SKM-1 treated with dmso at 0.1 percent for 144 hours (cell line): ENCODE data around the gene PATJ.
"Not testable (repeated sequence)": the region's sequence is repeated elsewhere in the genome, so short reads cannot be mapped to it uniquely, and the experiment has no call there.

Experiments used
- DNase-seq: peaks from one replicate; lab custom pipeline; 2025; ENCODE audit not compliant: unreplicated experiment; lab: John Stamatoyannopoulos, UW

PATJ gene

GRCh38 chr1:61816191-61816590, 73.9 kb downstream of the PATJ start:
- no peak for DNase-seq

GRCh38 chr1:61818992-61819391, 76.7 kb downstream of the PATJ start:
- no peak for DNase-seq

DNA sequence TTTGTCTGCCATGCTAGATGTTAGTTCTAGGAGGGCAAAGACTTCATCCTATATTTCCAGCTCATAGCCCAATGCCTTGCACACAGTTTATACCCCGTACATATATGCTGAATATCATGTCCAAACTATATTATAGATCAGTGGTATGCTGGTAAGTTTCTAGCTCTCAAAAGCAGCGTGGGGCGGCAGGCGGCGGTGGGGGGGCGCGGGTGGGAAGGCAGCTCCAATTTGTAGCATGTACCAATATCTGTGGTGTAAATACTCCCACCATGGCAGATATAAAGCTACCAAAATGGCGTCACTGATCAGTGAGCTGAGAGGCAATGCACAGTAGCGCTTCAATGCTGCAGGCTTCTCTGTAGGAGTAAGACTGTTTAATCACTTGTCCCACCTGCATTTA, 77.1 kb downstream of the PATJ start:
- no peak for DNase-seq

- no peak for DNase-seq
Observed at GRCh38 chr1:61825393-61825792, 83.1 kb downstream of the PATJ start.

GRCh38 chr1:61828805-61829204, 86.5 kb downstream of the PATJ start:
- peak; percentile 57 for DNase-seq

- no peak for DNase-seq
Observed at GRCh38 chr1:61836649-61837048, 94.4 kb downstream of the PATJ start.

DNA sequence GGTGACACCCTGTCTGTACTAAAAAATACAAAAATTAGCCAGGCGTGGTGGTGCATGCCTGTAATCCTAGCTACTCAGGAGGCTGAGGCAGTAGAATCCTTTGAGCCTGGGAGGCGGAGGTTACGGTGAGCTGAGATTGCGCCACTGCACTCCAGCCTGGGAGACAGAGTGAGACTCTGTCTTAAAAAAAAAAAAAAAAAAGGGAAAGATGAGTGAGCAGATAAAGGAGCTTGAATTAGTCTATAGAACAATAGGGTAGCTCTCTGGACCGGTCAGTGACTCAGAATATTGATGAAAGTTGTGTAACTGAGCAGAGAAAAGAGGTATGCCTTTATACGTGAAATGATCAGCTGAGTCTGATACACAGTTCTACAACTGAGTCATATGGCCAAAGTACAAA, 95.3 kb downstream of the PATJ start:
- DNase-seq, result not testable (repeated sequence)

DNA sequence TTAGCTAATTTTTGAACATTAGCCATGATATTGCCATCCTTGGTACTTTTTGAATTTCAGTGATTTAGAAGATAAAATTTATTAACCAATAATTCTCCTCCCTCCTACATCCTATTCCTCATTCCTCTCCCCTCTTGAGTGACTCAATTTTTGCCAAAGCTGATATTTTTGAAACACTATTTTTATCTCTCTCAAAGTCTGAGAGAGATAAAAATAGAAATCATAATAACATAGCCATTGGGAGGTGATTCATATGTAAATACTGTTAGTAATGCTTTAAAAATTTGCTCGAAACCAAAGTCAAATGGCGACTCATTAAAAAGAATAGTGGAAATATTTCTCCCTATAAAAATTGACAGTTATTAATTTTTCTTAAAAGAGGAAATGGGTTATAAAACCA, 97.4 kb downstream of the PATJ start:
- no peak for DNase-seq

DNA sequence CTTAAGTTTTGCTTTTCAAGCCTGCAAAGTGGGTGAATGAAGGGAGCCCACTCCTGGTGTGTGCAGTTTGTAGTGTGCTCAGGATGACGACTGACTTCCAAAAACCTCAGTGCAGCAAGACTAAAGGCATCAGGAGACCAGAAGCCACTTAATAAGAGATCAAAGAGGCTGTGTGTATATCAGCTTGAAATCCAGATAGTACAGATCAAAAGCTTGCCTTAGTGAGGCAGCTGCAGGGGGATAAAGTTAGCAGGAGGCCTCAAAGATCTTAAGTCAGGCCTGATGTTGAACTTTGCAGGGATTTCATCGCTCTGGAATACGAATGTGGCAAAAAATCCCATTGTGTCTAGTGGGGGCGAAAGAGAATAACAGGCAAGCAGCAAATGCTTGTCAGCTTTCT, 99.8 kb downstream of the PATJ start:
- no peak for DNase-seq

GRCh38 chr1:61842863-61843514, 100.7 kb downstream of the PATJ start:
- DNase-seq, result no peak

DNA sequence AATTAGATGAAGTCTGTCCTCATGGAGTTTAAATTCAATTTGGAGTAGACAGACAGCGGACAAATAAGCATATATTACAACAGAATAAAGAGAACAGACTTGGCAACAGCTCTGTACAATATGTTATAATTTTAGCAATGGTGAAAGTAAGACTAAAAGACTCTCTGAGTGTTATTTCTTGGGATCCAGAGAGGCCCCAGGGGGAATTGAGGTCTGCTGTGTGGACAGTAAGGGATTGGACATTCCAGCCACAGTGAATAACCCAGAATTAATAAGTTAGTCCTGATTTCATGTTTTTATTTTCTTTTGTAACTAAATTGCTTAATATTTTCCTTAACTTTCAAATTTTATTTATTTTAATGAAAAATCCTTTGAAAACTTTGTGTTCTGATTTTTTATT, 101.7 kb downstream of the PATJ start:
- DNase-seq, result no peak

- DNase-seq, result not testable (repeated sequence)
Observed at GRCh38 chr1:61844664-61845063, 102.4 kb downstream of the PATJ start.

DNA sequence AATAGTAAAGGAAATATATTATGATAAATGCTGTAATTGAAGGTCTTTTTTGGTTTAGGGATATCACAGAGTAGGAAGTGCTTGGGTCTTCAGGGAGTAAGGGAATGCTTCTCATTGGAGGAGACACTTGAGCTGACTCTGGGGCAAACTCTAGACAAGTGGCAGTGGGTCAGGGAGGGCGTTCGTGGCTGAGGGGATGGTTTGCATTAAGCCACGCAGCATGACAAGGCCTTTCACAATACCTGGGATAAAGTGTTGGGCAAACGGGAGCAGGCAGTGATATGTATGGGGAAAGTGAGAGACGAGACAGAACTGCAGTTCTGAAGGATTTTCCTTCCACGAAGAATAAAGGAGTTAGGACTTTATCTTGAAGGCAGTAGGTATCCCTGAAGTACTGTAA, 109.0 kb downstream of the PATJ start:
- DNase-seq, result no peak

DNA sequence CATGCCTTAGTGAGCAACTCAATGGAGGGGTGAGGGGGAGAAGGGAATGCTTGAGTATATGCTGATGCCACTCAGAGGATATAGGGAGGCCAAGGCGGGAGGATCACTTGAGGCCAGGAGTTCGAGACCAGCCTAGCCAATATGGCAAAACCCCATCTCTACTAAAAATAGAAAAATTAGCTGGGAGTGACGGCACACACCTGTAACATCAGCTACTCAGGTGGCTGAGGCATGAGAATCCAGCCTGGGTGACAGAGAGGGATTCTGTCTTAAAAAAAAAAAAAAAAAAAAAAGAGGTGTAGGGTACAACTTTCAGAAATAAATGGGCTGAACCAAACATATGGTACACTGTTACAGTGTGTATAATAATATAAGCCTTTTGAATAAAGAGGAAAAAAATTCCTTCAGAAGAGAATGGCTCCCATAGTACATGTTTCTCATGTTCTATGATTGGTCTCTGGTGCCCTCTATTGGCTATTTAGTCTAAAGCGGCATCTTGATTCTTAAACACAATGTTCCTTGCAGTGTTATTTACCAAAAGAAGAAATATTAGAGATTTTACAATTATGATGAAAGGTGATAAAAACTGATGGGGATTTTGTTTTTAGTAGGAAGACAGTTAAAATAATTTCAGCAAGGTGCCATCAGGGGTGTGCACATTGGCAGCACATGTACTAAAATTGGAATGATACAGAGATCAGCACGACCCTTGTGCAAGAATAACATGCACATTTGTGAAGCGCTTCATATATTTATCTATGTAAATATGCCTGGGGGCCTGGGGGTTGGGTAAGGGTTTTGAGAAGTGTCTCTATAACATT, 109.8 kb downstream of the PATJ start:
- DNase-seq, result peak; percentile 49

DNA sequence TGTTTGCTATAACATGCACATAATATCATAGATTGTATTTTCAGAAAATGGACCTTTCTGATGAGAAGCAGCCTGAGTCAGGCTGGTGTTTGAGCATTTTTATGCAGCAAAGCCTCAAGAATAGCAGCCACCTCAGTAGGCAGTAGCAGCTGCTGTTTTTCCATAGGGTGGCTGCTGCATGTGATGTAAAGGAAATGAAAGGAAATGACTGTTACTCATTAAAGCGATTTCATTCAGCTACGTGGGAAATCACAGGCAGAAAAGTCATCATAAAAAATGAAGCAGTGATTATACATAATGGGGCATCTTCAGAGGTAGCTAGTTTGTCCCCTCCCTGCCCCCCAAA, 110.4 kb downstream of the PATJ start:
- DNase-seq, result no peak

GRCh38 chr1:61853583-61853982, 111.3 kb downstream of the PATJ start:
- no peak for DNase-seq

DNA sequence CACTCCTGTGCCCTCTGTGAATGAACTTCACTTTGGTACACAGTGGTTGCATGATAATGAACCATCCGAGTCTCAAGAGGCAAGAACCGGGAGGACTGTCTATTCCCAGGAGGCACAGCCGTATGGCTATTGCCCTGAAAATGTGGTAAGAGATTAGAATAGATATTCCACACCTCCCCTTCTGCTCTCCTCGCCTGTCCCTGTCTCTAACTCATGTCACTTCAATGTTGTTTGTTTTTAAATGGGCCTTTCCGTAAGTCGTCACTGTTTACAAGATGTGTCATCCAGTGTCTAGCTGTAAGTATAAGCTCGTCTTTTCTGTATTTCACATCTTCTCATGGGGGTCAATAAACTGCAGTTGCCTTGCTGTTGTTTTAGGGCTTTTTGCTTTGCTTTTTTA, 122.2 kb downstream of the PATJ start:
- DNase-seq, result no peak

DNA sequence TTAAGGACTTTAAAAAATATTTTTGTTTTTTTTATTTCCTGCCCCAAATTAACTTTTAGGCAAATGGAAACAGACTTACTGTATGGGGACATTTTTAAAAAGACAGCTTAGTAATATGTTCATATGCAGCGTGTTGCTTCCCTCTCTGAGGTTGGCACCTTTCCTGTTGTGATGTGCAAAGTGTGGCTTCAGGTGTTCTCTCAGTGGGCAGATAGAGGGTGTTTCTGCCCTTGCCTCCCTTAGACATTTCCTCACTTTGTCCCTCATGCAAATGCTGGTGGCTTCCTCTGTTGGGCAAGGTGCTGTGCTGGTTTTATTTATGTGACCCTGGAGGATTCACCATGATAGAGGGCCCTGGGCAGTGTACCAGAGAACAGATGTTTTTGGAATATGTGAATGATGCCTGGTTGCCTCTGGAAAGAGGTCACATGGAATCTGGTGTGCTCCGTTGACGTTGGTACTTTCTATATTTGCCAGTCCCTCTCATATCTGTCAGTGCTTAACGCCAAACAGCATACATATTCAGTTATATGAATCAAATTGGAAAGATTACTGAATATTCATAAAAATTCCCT, 123.5 kb downstream of the PATJ start:
- no peak for DNase-seq

DNA sequence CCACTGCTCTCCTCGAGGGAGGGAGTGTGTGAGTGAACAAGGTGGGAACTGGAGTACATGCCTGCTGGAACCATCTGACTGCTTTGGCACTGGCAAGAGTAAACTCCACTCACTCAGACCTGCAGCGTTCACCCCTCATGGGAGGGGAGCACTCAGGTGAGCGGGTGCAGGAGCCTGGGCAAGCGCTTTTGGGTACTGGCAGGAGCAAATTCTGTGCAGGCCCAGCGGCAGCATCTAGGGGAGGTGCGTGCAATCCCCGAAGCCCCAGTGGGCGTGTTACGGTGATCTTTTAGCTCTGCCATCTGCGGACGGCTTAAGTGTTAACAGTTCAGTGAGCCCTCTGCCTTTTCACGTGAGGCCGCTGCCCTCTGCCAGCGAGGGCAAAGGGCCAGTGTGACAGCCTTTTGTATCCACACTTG, 127.4 kb downstream of the PATJ start:
- DNase-seq, result no peak

DNA sequence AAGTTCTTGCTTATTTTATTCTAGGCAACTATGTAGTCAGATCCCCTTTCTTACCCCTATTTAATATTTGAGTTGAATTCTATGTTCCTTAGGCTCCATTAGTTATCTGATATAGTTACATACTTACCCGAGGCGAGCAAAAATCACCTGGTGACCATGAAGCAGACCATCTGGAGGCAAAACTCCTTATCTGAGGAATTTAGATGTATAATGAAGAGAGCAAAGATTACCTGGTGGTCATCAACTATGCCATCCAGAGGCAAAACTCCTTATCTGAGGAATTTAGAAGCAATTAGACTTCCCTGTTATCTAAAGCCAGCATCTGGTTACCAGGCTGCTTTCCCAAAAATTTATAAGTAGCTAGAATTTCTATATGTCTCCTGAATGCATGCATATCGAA, 129.9 kb downstream of the PATJ start:
- no peak for DNase-seq

- no peak for DNase-seq
Observed at GRCh38 chr1:61873581-61873980, 131.3 kb downstream of the PATJ start.

GRCh38 chr1:61873994-61874393, 131.7 kb downstream of the PATJ start:
- no peak for DNase-seq
